LHCN-M2 (cell line): ENCODE data around the gene RGMA. TPM values are rescaled to one million over a fixed set of nuclear protein-coding genes. Genes with fewer than 3 reads are reported as not detected.
"Not testable (repeated sequence)": the region's sequence is repeated elsewhere in the genome, so short reads cannot be mapped to it uniquely, and the experiment has no call there.

ENCODE experiments used
- DNase-seq: peaks from one replicate; pipeline ENCODE4 v3.0.0-alpha.2; 2012; ENCODE audit warnings: low read depth
- total RNA-seq: library from RNA; depleted of rRNA; stranded (reverse); fragments of >200 nt; gene quantifications from 2 replicates; pipeline ENCODE4 v1.2.3, GENCODE V29; 2014

Gene RGMA
- total RNA-seq, 1 experiment from 2014 or later, result not detected

DNA sequence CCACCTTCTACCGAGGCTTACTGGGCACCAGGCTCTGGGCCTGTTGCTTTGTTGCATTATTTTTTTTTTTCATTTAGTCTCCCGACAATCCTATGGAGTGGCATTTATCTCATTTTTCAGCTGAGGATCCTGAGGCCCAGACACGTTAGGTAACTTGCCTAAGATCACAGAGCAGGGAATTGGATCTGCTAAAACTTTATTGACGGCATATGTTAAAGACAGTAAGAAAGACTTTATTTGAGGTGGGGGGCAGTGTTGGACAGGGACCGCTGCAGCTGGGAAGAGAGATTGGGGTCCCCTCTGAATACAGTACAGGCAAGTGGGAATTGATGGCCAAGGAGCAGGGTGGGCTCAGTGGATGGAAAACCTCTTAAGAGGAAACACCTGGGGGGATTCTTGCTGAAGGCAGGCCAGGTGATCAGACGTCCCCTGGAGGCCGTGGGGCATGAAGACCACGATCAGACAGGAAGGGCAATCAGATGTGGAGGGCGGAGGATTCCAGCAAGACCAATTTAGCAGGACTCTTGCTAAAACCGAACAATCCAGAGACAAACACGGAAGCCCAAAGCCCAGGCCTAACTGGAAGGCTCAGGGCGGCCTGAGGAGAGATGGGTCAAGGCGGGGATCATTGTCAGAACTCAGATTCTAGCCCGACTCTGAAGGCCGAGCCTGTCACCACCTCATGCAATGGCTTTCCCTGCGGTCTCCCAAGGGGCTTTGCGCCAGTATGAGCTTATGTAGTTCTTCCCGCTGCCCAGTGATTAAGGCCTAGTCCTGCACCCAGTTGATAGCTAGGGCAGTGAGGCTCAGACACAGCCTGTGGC, 53.7 kb downstream of the RGMA start:
- no peak for DNase-seq

- DNase-seq, result no peak
Observed at GRCh38 chr15:93034512-93034911, 54.5 kb downstream of the RGMA start.

GRCh38 chr15:93033434-93034045, 55.5 kb downstream of the RGMA start:
- DNase-seq, result no peak

- DNase-seq, result not testable (repeated sequence)
Observed at GRCh38 chr15:93032515-93033206, 56.4 kb downstream of the RGMA start.

GRCh38 chr15:93031557-93032384, 57.2 kb downstream of the RGMA start:
- not testable (repeated sequence) for DNase-seq

DNA sequence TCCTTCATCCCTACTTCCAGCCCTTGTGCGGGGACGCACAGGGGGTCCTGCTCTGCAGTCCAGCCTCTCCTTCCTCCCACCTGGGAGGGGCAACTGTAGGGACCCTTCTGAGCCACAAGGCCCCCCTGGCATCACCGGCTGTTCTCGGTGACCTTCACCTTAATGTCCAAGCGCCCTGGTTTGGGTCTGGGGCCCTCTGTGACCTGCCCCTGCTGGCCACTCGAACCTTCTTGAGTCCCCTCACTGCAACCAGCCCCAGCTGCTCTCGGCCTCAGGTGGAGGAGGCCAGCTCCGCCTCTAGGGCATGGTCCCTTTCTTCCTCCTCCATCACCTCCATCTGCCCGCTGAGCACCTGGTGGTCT, 57.9 kb downstream of the RGMA start:
- DNase-seq, result no peak

GRCh38 chr15:93030430-93031102, 58.4 kb downstream of the RGMA start:
- DNase-seq, result peak; percentile 58

DNA sequence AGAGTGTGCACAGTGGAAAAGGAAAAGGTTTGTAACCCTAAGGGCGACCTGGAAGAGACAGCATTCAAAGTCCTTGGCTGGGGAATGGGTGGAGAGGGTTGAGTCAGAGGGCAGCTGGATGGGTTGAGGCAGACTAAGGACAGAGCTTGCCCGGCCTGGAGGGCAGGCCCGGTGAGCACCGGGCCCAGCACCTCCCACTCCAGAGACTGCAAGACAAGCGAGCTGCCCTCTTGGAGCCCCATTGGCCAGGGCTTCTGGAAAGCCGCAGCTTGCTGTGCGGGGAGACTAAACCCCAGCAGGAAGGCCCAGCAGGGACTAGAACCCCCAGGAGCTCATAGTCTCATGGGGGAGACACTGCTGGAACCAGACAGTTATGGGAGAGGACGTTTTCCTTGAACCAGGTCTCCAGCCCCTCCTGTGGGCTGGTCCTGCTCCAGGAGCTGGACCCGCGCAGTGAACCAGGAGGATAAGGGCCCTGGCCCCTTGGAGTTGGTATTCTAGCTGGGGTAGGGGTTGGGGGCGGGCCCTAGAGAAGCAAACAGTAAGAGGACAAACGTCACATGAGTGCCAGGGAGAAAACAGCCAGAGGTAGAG, 59.1 kb downstream of the RGMA start:
- DNase-seq, result peak; percentile 67

- peak; percentile 18 for DNase-seq
Observed at GRCh38 chr15:93029214-93029835, 59.7 kb downstream of the RGMA start.

GRCh38 chr15:93028632-93029213, 60.3 kb downstream of the RGMA start:
- DNase-seq, result peak; percentile 91

DNA sequence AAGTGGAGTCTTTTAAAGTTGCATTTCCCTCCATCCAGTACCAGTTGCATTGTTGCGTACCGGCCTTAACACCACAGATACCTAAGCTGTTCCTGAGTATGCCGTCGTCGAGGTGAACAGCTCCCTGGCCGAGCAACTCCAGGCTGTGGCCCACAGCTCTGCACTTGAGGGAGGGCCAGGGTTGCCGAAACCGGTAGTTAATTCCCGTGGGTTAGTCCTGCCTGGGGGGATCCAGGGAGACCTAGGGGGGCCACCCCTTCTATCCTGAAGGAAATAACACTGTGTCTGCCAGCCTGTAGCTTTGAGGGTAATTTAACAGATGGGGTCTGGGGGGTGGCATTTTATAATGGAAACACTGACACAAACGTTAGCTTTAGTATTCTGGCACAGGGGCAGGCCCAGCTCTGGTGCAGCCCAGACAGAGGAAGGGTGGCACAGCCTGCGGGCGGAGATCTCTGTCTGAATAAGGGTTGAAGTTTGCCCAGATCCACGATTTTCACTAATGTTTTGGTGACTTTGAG, 60.8 kb downstream of the RGMA start:
- DNase-seq, result no peak

DNA sequence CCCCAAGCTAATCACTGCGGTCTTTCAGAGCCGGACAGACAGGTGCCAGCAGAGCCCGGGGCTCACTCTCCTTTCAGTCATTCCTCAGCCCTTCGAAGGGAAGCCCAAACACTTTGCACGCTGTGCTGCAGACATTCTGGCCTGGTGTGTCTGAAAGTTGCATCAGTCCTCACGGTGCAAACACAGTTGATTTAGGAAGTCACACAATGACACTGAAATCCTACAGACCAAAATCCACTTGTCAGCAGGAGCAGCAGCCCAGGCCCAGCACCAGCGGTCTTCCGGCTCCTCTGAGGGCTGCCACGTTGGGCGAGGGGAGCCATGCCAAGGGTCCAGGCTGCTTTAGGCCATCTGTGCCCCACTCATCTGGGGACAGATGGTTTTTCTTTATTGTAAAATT, 61.6 kb downstream of the RGMA start:
- DNase-seq, result no peak

GRCh38 chr15:93026380-93026817, 62.6 kb downstream of the RGMA start:
- no peak for DNase-seq

DNA sequence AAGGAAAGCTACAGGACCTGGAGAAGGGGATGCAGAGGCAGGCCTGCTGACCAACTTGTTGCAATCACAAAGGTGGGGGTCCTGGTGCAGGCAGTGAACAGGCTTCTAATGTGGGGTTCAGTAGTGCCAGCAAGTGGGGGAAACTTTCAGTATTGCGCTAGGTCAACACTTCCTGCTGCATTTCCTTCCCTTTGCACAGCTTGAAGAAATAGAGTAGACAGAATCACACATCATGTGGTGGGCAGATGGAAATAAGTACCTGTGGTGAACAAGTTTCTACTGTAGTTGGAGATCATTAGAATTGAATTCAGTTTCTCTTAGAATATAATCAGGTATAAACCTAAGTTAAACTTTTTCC, 63.4 kb downstream of the RGMA start:
- DNase-seq, result no peak

DNA sequence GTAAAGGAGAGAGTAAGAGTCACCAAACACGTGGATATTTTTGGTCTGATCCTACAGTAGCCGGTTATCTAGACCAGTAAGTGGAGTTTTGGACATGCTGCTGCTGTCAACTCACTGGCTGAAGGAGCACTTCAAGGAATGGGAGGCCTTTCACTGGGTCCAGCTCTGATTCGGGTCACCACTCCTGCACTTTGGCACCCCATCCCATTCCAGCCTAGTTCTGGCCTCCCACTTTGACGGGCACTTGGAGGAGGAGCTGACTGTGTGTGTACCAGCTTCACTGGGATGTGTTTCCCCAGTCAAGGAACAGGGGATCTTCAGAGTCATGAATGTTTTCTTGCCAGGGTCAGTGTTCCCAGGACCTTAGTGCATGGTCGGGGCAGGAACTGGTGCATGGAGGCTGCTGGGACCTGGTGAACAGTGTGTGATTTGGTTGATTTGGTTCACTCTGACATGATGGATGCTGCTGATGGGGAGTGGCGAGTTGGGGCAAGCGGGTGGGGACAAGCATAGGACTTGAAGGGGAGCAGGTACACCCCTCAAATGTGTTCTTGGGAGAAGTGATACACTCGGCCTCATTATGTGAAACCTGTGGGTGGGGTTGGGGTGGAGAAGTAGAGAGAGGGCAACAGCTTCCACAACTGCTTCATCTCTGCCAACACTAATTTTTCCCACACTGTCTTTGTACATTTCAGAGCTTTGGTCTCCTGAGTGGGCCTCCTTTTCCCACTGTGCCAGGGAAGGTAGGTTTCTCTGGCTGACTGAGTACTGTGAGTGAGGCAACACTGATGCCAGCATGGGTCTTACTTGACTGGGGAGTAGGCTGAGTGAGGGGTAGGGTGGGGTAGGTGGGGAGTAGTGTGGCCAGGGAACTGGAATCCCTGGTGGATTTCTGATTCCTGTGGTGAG, 64.0 kb downstream of the RGMA start:
- no peak for DNase-seq

- no peak for DNase-seq
Observed at GRCh38 chr15:93024293-93024692, 64.7 kb downstream of the RGMA start.

DNA sequence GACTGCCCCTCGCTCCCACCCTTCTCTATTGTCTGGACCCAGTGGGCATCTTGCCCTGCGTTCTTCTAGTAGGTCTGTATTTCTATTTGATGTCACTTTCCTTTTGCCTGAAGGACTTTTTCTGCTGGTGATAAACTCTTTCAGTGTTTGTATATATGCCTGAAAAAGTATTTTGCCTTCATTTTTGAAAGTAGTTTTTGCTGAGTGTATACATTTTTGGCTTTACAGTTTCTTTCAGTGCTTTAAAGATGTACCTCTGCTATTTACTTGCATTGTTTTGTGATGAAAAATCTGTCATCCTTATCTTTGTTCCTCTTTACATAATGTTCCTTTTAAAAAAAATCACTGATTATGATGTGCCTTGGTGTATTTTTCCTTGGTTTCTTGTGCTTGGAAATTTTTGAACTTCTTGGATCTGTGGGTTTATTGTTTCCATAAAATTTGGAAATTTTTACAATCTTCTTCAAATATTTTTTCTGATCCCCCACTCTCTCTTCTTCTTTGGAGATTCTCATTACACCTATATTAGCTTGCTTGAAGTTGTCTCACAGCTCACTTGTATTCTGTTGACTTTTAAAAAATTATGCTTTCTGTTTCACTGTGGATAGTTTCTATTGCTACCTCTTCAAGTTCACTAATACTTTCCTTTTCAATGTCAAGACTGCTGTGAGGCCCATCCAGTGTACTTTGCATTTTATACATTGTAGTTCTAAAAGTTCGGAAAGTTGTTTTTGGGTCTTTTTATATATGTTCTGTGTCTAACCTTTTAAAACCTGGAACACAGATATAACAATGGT, 67.8 kb downstream of the RGMA start:
- no peak for DNase-seq

GRCh38 chr15:93019971-93020370, 69.0 kb downstream of the RGMA start:
- no peak for DNase-seq
